GM12878 (cell line): ENCODE data around the gene FAM216A. TPM values are rescaled to one million over a fixed set of nuclear protein-coding genes. Genes with fewer than 3 reads are reported as not detected.

Source experiments
- ATAC-seq: fragments of 200-7000 bp; cut with Tn5 transposase; 3 replicates; pipeline ENCODE4 v1.9.1; 2020; ENCODE audit warnings: mild to moderate bottlenecking, moderate library complexity
- BruUV-seq: library from RNA; stranded (reverse); fragments of 400-500 nt; replicated peaks from 2 replicates; lab custom pipeline; 2021; lab: Mats Ljungman, UMichigan
- CTCF ChIA-PET: fragments of 300-600 bp; sonication (Branson Sonifier 250); formaldehyde crosslinking; extraction: SDS; loops from one replicate; lab custom pipeline; 2021; ENCODE audit warnings: inconsistent platforms; lab: Yijun Ruan, JAX
- POLR2A ChIA-PET: fragments of 350-600 bp; formaldehyde crosslinking; extraction: SDS; loops from one replicate; lab custom pipeline; 2021; ENCODE audit warnings: inconsistent platforms; lab: Charles Lee
- RAD21 ChIA-PET: fragments of 300-600 bp; sonication (Branson Sonifier 250); formaldehyde crosslinking; loops from one replicate; lab custom pipeline; 2023; ENCODE audit warnings: antibody characterized with exemption; ENCODE audit not compliant: unreplicated experiment; lab: Charles Lee
- SMC1A ChIA-PET: fragments of 300-600 bp; sonication (Branson Sonifier 250); formaldehyde crosslinking; loops from one replicate; lab custom pipeline; 2023; ENCODE audit not compliant: unreplicated experiment, uncharacterized antibody; lab: Charles Lee
- DNase-seq: peaks from one replicate; pipeline ENCODE4 v3.0.0-alpha.2; 2011; ENCODE audit warnings: low read depth, low spot score
- FAIRE-seq: peaks from 3 replicates; lab custom pipeline; 2011; peaks lifted over from hg19 to GRCh38; lab: Jason Lieb, UNC
- H2AFZ ChIP-seq: 2 replicates; pipeline ENCODE4 v1.6.0; 2011; ENCODE audit warnings: low read depth, low read length, control low read depth; ENCODE audit not compliant: control insufficient read depth
- H3K27ac ChIP-seq: 2 replicates; pipeline ENCODE4 v1.5.1; 2011; ENCODE audit warnings: control low read depth; ENCODE audit not compliant: control insufficient read depth, insufficient read depth
- H3K27me3 ChIP-seq, 2 experiments: replicated peaks in 1 of 2; 2 replicates each; pipeline versions ENCODE4 v1.6.0 to v1.6.1; 2011; ENCODE audit warnings: low read length in 1 of 2; ENCODE audit not compliant: control insufficient read depth in 2 of 2, insufficient read depth in 2 of 2
- H3K36me3 ChIP-seq, 2 experiments: 2 replicates each; pipeline ENCODE4 v1.5.1; 2011; ENCODE audit warnings: low read length in 1 of 2; ENCODE audit not compliant: control insufficient read depth in 2 of 2, insufficient read depth in 2 of 2
- H3K4me1 ChIP-seq: 2 replicates; pipeline ENCODE4 v1.6.1; 2011; ENCODE audit warnings: mild to moderate bottlenecking, low read length, moderate library complexity, mixed read lengths; ENCODE audit not compliant: control insufficient read depth, insufficient read depth
- H3K4me2 ChIP-seq: 2 replicates; pipeline ENCODE4 v1.6.0; 2011; ENCODE audit warnings: control low read depth; ENCODE audit not compliant: control insufficient read depth, insufficient read depth
- H3K4me3 ChIP-seq: fragments of 200-600 bp; sonication (generic); 2 replicates; pipeline ENCODE4 v1.5.1; 2016
- H3K79me2 ChIP-seq: 2 replicates; pipeline ENCODE4 v1.6.0; 2011; ENCODE audit warnings: low read length; ENCODE audit not compliant: control insufficient read depth, insufficient read depth
- H3K9ac ChIP-seq: 2 replicates; pipeline ENCODE4 v1.8.0; 2011; ENCODE audit warnings: low read length, control low read depth, mixed read lengths; ENCODE audit not compliant: control insufficient read depth, insufficient read depth
- H3K9me3 ChIP-seq: replicated peaks from 3 replicates; pipeline ENCODE4 v1.5.1; 2011; ENCODE audit warnings: mild to moderate bottlenecking, low read length; ENCODE audit not compliant: control insufficient read depth, insufficient read depth
- H4K20me1 ChIP-seq: 2 replicates; pipeline ENCODE4 v1.6.0; 2011; ENCODE audit not compliant: control insufficient read depth, insufficient read depth
- BACH1 ChIP-seq: fragments of 450-650 bp; IDR thresholded peaks from 2 replicates; pipeline ENCODE4 v1.6.1; 2017; ENCODE audit warnings: mild to moderate bottlenecking, borderline replicate concordance
- BCL11A ChIP-seq: IDR thresholded peaks from 2 replicates; pipeline ENCODE4 v1.6.1; 2011; ENCODE audit warnings: low read depth, low read length
- CHD4 ChIP-seq: fragments of 200-600 bp; sonication (generic); IDR thresholded peaks from 2 replicates; pipeline ENCODE4 v1.6.1; 2016; ENCODE audit warnings: mild to moderate bottlenecking
- FOS ChIP-seq: IDR thresholded peaks from 3 replicates; pipeline ENCODE4 v1.6.1; 2011; ENCODE audit warnings: borderline replicate concordance; ENCODE audit not compliant: insufficient read length; ENCODE audit errors: extremely low read depth
- GABPA ChIP-seq: IDR thresholded peaks from 2 replicates; pipeline ENCODE4 v1.6.1; 2014; ENCODE audit warnings: antibody characterized with exemption, low read depth, mild to moderate bottlenecking, inconsistent platforms
- POLR2A ChIP-seq: IDR thresholded peaks from 2 replicates; pipeline ENCODE4 v1.6.1; 2011; ENCODE audit warnings: low read depth, mild to moderate bottlenecking, low read length
- POU2F2 ChIP-seq: IDR thresholded peaks from 3 replicates; pipeline ENCODE4 v1.6.1; 2011; ENCODE audit warnings: low read depth, mild to moderate bottlenecking, low read length, borderline replicate concordance
- RELA ChIP-seq: fragments of 450-650 bp; IDR thresholded peaks from 2 replicates; pipeline ENCODE4 v1.8.0; 2014; ENCODE audit warnings: borderline replicate concordance; ENCODE audit not compliant: partially characterized antibody
- SP1 ChIP-seq: IDR thresholded peaks from one replicate; pipeline ENCODE4 v1.6.1; 2011; ENCODE audit warnings: low read depth, low read length
- SREBF1 ChIP-seq: IDR thresholded peaks from 2 replicates; pipeline ENCODE4 v1.6.1; 2012; ENCODE audit warnings: mild to moderate bottlenecking, low read length
- SUPT20H ChIP-seq: IDR thresholded peaks from 2 replicates; pipeline ENCODE4 v1.6.1; 2011; ENCODE audit warnings: low read depth, mild to moderate bottlenecking, low read length, moderate library complexity, borderline replicate concordance; ENCODE audit not compliant: control insufficient read depth
- WGBS: methylation state at CpG from one replicate; pipeline ENCODE4 v1.1.6; 2016; ENCODE audit warnings: low lambda C conversion rate; ENCODE audit not compliant: insufficient replicate concordance, insufficient coverage; ENCODE audit errors: missing lambda C conversion rate; 5-methylcytosine and 5-hydroxymethylcytosine counted together
- in situ Hi-C: fragments of 300-500 bp; cut with MboI; formaldehyde crosslinking; loops from 9 replicates; pipeline ENCODE4 v1.14.3; 2018; ENCODE audit warnings: mixed read lengths
- intact Hi-C: fragments of 100-400 bp; cut with micrococcal nuclease; formaldehyde crosslinking; loops from one replicate; pipeline ENCODE4 v1.14.2; 2022; ENCODE audit not compliant: unreplicated experiment
- polyA plus RNA-seq, 11 experiments: library from polyadenylated mRNA; depleted of rRNA in 4 of 11; unstranded in 6 of 11; stranded (reverse) in 5 of 11; fragments of >200 nt; fragmentation: Nextera tagmentation in 4 of 11; fragmentation: Illumina TruSeq in 1 of 11; extraction: Ambion mirVana in 4 of 11; extraction: Trizol in 1 of 11; gene quantifications; 1 replicate in 1 of 11; 2 replicates in 10 of 11; pipeline versions ENCODE4 v1.2.1 to v1.2.3, GENCODE V29; 2011 to 2016; ENCODE audit warnings: inconsistent platforms in 2 of 11, missing spikeins in 2 of 11, low read depth in 1 of 11
- total RNA-seq, 4 experiments: library from RNA; depleted of rRNA in 3 of 4; stranded (reverse); fragments of >200 nt in 3 of 4; fragmentation: Illumina TruSeq in 1 of 4; extraction: Trizol in 1 of 4; gene quantifications; 2 replicates each; pipeline versions ENCODE4 v1.2.1 to v1.2.3, GENCODE V29; 2013 to 2021
- TF ChIP-seq, protein P1 (sequence below): fragments of 450-650 bp; IDR thresholded peaks from 2 replicates; pipeline ENCODE4 v1.6.1; 2017; ENCODE audit warnings: mild to moderate bottlenecking, moderate library complexity
- TF ChIP-seq, protein P2 (sequence below): fragments of 450-650 bp; IDR thresholded peaks from 2 replicates; pipeline ENCODE4 v1.6.1; 2018; ENCODE audit warnings: mild to moderate bottlenecking, low read depth, moderate library complexity; ENCODE audit not compliant: partially characterized antibody
- TF ChIP-seq, protein P3 (sequence below): IDR thresholded peaks from 2 replicates; pipeline ENCODE4 v1.6.1; 2012; ENCODE audit warnings: low read depth, low read length, improper control_type of control experiment

The FAM216A gene
- total and polyA plus RNA-seq, 10 of the 15 experiments (the other 5 are each of a cell fraction or from before 2014, with no cell fraction given), result 15.0 to 48.3 (median 35.0) TPM

DNA sequence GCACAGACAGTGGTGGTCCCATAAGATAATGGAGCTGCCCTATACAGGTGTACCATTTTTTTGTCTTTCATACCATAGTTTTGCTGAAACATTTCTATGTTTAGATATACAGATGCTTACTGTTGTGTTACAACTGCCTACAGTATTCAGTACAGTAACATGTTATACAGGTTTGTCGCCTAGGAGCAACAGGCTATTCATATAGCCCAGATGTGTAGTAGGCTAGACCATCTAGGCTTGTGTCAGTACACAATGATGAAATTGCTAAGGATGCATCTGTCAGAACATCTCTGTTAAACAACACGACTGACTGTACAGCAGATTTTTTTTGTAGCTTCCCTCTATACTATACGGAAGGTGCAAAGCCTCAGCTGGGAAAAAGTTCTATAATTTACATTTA, 64.0 kb downstream of the FAM216A start:
- no peak for DNase-seq
- intact Hi-C loops (loop anchor here (10.0 kb wide), 1 partner anchor 352 kb away; no protein-coding TSS in a partner anchor), in situ Hi-C loops (no loop called here)
- TF ChIP-seq FOS (no peak), POLR2A (no peak), SREBF1 (no peak), SP1 (no peak), CHD4 (no peak), GABPA (no peak), SUPT20H (no peak), BCL11A (no peak), POU2F2 (no peak), BACH1 (no peak), RELA (no peak)
- TF ChIP-seq, protein P1, sequence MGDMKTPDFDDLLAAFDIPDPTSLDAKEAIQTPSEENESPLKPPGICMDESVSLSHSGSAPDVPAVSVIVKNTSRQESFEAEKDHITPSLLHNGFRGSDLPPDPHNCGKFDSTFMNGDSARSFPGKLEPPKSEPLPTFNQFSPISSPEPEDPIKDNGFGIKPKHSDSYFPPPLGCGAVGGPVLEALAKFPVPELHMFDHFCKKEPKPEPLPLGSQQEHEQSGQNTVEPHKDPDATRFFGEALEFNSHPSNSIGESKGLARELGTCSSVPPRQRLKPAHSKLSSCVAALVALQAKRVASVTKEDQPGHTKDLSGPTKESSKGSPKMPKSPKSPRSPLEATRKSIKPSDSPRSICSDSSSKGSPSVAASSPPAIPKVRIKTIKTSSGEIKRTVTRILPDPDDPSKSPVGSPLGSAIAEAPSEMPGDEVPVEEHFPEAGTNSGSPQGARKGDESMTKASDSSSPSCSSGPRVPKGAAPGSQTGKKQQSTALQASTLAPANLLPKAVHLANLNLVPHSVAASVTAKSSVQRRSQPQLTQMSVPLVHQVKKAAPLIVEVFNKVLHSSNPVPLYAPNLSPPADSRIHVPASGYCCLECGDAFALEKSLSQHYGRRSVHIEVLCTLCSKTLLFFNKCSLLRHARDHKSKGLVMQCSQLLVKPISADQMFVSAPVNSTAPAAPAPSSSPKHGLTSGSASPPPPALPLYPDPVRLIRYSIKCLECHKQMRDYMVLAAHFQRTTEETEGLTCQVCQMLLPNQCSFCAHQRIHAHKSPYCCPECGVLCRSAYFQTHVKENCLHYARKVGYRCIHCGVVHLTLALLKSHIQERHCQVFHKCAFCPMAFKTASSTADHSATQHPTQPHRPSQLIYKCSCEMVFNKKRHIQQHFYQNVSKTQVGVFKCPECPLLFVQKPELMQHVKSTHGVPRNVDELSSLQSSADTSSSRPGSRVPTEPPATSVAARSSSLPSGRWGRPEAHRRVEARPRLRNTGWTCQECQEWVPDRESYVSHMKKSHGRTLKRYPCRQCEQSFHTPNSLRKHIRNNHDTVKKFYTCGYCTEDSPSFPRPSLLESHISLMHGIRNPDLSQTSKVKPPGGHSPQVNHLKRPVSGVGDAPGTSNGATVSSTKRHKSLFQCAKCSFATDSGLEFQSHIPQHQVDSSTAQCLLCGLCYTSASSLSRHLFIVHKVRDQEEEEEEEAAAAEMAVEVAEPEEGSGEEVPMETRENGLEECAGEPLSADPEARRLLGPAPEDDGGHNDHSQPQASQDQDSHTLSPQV, result no peak
- TF ChIP-seq, protein P2, sequence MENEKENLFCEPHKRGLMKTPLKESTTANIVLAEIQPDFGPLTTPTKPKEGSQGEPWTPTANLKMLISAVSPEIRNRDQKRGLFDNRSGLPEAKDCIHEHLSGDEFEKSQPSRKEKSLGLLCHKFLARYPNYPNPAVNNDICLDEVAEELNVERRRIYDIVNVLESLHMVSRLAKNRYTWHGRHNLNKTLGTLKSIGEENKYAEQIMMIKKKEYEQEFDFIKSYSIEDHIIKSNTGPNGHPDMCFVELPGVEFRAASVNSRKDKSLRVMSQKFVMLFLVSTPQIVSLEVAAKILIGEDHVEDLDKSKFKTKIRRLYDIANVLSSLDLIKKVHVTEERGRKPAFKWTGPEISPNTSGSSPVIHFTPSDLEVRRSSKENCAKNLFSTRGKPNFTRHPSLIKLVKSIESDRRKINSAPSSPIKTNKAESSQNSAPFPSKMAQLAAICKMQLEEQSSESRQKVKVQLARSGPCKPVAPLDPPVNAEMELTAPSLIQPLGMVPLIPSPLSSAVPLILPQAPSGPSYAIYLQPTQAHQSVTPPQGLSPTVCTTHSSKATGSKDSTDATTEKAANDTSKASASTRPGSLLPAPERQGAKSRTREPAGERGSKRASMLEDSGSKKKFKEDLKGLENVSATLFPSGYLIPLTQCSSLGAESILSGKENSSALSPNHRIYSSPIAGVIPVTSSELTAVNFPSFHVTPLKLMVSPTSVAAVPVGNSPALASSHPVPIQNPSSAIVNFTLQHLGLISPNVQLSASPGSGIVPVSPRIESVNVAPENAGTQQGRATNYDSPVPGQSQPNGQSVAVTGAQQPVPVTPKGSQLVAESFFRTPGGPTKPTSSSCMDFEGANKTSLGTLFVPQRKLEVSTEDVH, result no peak
- TF ChIP-seq, protein P3, sequence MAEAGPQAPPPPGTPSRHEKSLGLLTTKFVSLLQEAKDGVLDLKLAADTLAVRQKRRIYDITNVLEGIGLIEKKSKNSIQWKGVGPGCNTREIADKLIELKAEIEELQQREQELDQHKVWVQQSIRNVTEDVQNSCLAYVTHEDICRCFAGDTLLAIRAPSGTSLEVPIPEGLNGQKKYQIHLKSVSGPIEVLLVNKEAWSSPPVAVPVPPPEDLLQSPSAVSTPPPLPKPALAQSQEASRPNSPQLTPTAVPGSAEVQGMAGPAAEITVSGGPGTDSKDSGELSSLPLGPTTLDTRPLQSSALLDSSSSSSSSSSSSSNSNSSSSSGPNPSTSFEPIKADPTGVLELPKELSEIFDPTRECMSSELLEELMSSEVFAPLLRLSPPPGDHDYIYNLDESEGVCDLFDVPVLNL, result no peak
- SMC1A ChIA-PET, result interaction anchor here (1.0 to 18.4 kb wide), 15 partner anchors 11 to 88 kb away, joined by 3 to 308 read pairs (median 14); no protein-coding TSS in a partner anchor
- Histone ChIP-seq H3K36me3 (peaks cover 4 to 17% of the 10 kb centered on the region in 2 experiments; a peak in 3 of 4 replicates), H3K79me2 (peaks cover 44% of the 10 kb centered on the region), H3K9me3 (no peaks in the 10 kb centered on the region), H3K27me3 (no peaks in the 10 kb centered on the region), H4K20me1 (no peaks in the 10 kb centered on the region), H3K4me3 (peak overlapping the region; percentile 18; the same call in 1 of the 2 replicates), H3K4me1 (peaks cover 76% of the 10 kb centered on the region), H2AFZ (no peak overlapping the region), H3K27ac (peak overlapping the region; percentile 80), H3K4me2 (peak overlapping the region; percentile 62), H3K9ac (no peak overlapping the region)
- FAIRE-seq, result no peak
- RAD21 ChIA-PET, result interaction anchor here (1.1 to 7.3 kb wide), 16 partner anchors 10 to 154 kb away, joined by 3 to 109 read pairs (median 12); partner anchors contain the start of genes ARPC3, FAM216A and GPN3
- POLR2A ChIA-PET, result interaction anchor here (0.7 to 10.4 kb wide), 14 partner anchors 11 to 154 kb away, joined by 3 to 122 read pairs (median 8); partner anchors contain the start of genes ARPC3 and TCTN1
- peak; percentile 3 for ATAC-seq
- CTCF ChIA-PET, result interaction anchor here (0.8 to 5.4 kb wide), 13 partner anchors 11 to 83 kb away, joined by 3 to 52 read pairs (median 6); partner anchors contain the start of genes FAM216A and GPN3
- WGBS, result 81% methylated on average over 3 of the region's 3 CpGs
- no TSS peak for BruUV-seq
